ENCODE measurements around the gene HTT. TPM values are rescaled to one million over a fixed set of nuclear protein-coding genes. Genes with fewer than 3 reads are reported as not detected.

HTT gene
- total and polyA plus RNA-seq, 2 experiments from 2014 or later = 11.4 to 38.6 TPM

- Histone ChIP-seq H3K27me3 (peaks cover 10% of the 10 kb centered on the region), H3K4me1 (ENCODE audit: low read depth) (no peaks in the 10 kb centered on the region), H3K9me3 (ENCODE audit: low read depth) (no peaks in the 10 kb centered on the region), H3K4me3 (no peak overlapping the region), H3K27ac (no peak overlapping the region), H3K36me3 (no peaks in the 10 kb centered on the region)
- no peak for DNase-seq (ENCODE audit: low read depth in 1 of 2, low spot score in 1 of 2)
- TF ChIP-seq CTCF (IDR thresholded peaks at IDR 0.05; ENCODE audit: low read depth, low read length) = no peak
These were observed 20.2 kb upstream of the HTT start for GRCh38 chr4:3054169-3054759.

- H3K4me3 ChIP-seq = no peak overlapping the region
- H3K36me3 ChIP-seq = no peaks in the 10 kb centered on the region
- TF ChIP-seq CTCF (IDR thresholded peaks at IDR 0.05; ENCODE audit: low read depth, low read length) = no peak
- no peak for DNase-seq (ENCODE audit: low read depth in 1 of 2, low spot score in 1 of 2)
- no peaks in the 10 kb centered on the region for H3K4me1 ChIP-seq (ENCODE audit: low read depth)
- no peaks in the 10 kb centered on the region for H3K9me3 ChIP-seq (ENCODE audit: low read depth)
- no peak overlapping the region for H3K27ac ChIP-seq
- no peaks in the 10 kb centered on the region for H3K27me3 ChIP-seq
These were observed 14.5 kb upstream of the HTT start for GRCh38 chr4:3059943-3060342.

- Histone ChIP-seq H3K9me3 (ENCODE audit: low read depth) (no peaks in the 10 kb centered on the region), H3K27ac (no peak overlapping the region), H3K4me3 (no peak overlapping the region), H3K4me1 (ENCODE audit: low read depth) (no peaks in the 10 kb centered on the region), H3K27me3 (no peaks in the 10 kb centered on the region), H3K36me3 (no peaks in the 10 kb centered on the region)
- no peak for TF ChIP-seq CTCF (IDR thresholded peaks at IDR 0.05; ENCODE audit: low read depth, low read length)
- no peak for DNase-seq (ENCODE audit: low read depth in 1 of 2, low spot score in 1 of 2)
These were observed 13.5 kb upstream of the HTT start for GRCh38 chr4:3060946-3061345.

GRCh38 chr4:3062471-3062870 lies 12.0 kb upstream of the HTT start:
- Histone ChIP-seq H3K4me3 (no peak overlapping the region), H3K9me3 (ENCODE audit: low read depth) (no peaks in the 10 kb centered on the region), H3K27me3 (no peaks in the 10 kb centered on the region), H3K4me1 (ENCODE audit: low read depth) (no peaks in the 10 kb centered on the region), H3K36me3 (no peaks in the 10 kb centered on the region), H3K27ac (no peak overlapping the region)
- no peak for TF ChIP-seq CTCF (IDR thresholded peaks at IDR 0.05; ENCODE audit: low read depth, low read length)
- peak in 1 of 2 donors; percentile 94 for DNase-seq (ENCODE audit: low read depth in 1 of 2, low spot score in 1 of 2)

- Histone ChIP-seq H3K9me3 (ENCODE audit: low read depth) (no peaks in the 10 kb centered on the region), H3K4me1 (ENCODE audit: low read depth) (no peaks in the 10 kb centered on the region), H3K4me3 (no peak overlapping the region), H3K27me3 (no peaks in the 10 kb centered on the region), H3K27ac (no peak overlapping the region), H3K36me3 (no peaks in the 10 kb centered on the region)
- DNase-seq (ENCODE audit: low read depth in 1 of 2, low spot score in 1 of 2) = no peak
- no peak for TF ChIP-seq CTCF (IDR thresholded peaks at IDR 0.05; ENCODE audit: low read depth, low read length)
These were observed 8.9 kb upstream of the HTT start for GRCh38 chr4:3065551-3065950.
